DMS53 treated with DMSO at 0.1 percent for 48 hours (cell line): Measurements from ENCODE around the gene ZBTB12.
"Not testable (repeated sequence)": the region's sequence is repeated elsewhere in the genome, so short reads cannot be mapped to it uniquely, and the experiment has no call there.

Source experiments
- DNase-seq: peaks from one replicate; lab custom pipeline; 2025; ENCODE audit not compliant: unreplicated experiment; lab: John Stamatoyannopoulos, UW

ZBTB12 gene

DNA sequence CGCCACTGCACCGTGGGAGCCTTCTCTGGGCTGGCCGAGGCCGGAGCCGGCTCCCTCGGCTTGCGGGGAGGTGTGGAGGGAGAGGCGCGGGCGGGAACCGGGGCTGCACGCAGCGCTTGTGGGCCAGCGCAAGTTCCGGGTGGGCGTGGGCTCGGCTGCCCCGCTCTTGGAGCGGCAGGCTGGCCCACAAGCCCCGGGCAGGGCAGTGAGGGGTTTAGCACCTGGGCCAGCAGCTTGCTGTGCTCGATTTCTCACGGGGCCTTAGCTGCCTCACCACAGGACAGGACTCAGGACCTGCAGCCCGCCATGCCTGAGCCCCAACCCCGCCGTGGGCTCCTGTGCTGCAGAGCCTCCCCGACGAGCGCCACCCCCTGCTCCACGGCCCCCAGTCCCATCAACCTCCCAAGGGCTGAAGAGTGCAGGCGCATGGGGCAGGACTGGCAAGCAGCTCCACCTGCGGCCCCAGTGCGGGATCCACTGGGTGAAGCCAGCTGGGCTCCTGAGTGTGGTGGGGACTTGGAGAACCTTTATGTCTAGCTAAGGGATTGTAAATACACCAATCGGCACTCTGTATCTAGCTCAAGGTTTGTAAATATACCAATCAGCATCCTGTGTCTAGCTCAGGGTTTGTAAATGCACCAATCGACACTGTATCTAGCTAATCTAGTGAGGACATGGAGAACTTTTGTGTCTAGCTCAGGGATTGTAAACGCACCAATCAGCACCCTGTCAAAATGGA is 49.7 kb downstream of the ZBTB12 start:
- DNase-seq = not testable (repeated sequence)

DNA sequence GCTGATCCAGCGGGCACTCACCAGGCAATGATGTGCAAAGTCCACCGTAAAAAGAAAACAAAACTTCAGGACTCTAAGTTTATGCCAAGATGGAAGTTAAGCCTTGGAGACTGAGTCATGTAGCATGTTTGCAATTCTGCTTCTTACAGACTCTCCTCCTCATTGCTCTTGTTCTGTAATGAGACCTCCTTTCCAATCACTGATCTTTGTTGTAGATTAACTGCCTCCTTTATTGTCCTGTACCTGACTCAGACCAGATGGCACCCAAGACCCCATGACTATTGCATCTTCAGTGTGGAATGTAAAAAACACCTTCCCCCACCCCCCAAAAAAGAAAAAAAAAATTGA is 50.4 kb downstream of the ZBTB12 start:
- DNase-seq = no peak

DNA sequence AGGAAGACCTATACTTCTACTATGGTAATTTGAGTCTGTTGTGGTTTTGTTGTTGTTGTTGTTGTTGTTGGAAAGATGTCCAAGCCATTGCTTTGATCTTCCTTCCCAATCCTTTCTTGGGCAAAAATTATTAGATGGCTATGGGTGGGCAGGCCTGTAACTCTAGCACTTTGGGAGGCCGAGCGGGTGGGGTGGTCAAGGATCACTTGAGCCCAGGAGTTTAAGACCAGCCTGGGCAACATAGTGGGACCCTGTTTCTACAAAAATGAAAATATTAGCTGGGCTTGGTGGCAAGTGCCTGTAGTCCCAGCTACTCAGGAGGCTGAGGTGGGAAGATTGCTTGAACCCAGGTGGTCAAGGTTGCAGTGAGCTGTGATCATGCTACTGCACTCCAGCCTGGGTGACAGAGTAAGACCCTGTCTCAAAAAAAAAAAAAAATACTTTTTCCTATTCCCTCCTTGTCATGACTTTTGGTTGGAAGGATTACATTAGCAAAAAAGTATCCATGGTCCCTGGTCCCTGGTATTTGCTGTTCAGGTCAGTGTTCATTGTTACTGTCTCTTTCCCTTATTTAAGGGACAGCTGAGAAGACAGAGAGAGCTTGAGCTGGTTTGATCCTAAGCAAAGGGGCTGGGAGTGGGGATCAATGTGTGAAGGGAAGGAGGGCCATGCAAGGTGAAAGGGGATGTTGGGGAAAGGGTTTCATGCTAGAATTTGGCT is 51.0 kb downstream of the ZBTB12 start:
- DNase-seq = no peak
